Measurements from ENCODE around the gene TFRC.
"Not testable (repeated sequence)": the region's sequence is repeated elsewhere in the genome, so short reads cannot be mapped to it uniquely, and the experiment has no call there.

TFRC gene

GRCh38 chr3:196081834-196082618 is at the start of gene TFRC:
Gene TFRC, minus strand, starts transcription at chr3:196082090. Its CDS starts 4,991 bp downstream, at chr3:196077099.
- DNase-seq: peak; percentile 96

- no peak for DNase-seq
Measured at GRCh38 chr3:196128172-196128843, 46.4 kb upstream of the TFRC start.

- DNase-seq: no peak
Measured at GRCh38 chr3:196127308-196128040, 45.6 kb upstream of the TFRC start.

- DNase-seq: no peak
Measured at GRCh38 chr3:196124608-196125007, 42.7 kb upstream of the TFRC start.

DNA sequence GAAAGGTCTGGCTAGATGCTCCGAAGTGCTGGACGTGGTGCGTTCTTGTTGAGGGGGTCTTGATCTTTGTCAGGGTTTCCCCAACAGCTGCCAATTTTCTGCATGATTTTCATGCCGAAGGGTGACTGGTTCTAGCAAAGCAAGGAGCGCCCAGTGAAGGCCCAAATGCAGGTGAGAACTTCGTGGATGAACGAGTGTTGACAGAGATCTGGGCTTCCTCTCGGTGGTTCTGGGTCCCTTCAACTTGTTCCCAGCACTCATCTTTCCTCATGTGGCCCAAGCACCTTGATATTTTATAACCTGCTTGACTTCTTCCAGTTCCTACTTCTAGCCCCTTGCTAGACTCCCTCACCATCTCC is 40.8 kb upstream of the TFRC start:
- DNase-seq: no peak

GRCh38 chr3:196122021-196122687 is 40.3 kb upstream of the TFRC start:
- DNase-seq: no peak

DNA sequence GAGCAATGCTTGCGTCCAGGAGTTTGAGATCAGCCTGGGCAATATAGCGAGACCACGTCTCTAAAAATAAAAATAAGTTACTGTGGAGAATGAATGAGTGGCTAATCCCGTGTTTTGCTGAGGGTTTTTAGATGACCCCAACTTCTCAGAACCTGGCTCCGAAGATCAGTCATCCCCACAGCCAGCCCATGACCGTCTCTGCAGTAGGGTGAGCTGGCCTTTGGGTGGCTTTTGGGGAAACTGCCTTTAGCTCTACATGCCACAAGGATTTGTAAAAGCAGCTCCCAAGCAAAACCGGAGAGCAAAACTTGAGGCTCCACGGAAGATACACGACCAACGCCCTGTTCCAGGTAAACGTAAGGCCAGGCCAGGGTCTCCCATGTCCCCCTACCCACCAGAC is 39.2 kb upstream of the TFRC start:
- no peak for DNase-seq

DNA sequence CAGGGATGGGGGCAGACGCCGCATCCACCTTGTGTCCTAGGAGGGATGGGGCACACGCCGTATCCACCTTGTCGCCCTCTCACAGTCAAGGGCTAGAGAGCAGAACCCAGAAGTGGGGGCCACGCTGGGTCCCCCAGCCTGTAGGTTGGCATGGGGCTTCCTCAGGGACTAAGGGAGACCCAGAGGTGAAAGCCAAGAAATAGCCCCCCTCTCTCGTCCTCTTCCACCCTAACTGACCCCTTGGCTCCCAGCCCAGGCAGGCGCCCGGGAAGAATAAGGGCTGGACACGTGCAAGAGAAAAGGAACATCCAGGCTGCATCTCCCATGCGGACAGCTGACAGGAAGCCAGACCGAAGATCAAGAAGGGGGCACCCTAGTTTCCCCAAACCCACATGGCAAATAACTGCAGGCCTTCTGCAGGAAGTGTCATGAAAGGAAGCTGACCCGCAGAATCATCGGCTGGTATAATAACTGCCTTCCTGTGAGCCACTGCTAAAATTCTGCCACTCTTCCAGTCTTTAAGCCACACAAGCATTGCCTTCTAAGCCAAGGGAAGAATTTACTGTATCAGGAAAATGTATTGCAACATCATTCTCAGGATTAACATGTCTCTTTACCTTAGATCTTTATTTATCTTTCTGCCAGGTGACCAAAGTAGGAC is 38.5 kb upstream of the TFRC start:
- DNase-seq: no peak

GRCh38 chr3:196117809-196118208 is 35.9 kb upstream of the TFRC start:
- DNase-seq: no peak

DNA sequence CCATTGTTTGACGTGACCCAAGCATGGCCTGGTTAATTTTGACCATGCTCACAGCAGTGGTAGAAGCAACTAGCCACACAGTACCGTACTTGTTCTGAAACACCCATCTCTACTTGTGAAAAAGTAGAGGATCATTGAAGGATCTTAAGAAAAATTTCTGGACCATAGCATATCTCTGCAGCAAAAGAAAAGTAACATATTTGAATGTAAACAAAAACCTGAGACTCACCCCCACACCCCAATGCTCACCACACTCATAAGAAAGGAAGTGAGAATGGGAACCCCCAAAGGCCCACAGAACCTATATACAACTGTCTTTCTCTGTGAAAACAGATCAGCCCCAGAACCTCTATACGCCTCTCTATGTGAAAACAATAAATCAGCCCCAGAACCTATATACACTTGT is 33.8 kb upstream of the TFRC start:
- no peak for DNase-seq

DNA sequence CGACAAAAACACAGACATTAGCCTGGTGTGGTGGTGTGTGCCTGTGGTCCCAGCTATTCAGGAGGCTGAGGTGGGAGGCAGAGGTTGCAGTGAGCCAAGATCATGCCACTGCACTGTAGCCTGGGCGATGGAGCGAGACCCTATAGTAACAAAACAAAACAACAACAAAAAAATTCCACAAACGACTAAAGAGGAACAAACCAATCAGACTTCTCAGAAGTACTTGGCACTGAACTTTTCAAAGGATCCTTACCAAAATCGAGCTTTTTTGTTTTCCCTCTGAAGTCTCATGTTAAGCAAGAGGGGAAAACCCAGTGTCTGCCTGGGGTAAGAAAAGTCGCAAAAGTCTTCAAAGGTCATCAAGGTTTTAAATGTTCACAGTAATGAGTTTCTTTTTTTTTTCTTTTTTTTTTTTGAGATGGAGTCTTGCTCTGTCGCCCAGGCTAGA is 30.1 kb upstream of the TFRC start:
- no peak for DNase-seq

DNA sequence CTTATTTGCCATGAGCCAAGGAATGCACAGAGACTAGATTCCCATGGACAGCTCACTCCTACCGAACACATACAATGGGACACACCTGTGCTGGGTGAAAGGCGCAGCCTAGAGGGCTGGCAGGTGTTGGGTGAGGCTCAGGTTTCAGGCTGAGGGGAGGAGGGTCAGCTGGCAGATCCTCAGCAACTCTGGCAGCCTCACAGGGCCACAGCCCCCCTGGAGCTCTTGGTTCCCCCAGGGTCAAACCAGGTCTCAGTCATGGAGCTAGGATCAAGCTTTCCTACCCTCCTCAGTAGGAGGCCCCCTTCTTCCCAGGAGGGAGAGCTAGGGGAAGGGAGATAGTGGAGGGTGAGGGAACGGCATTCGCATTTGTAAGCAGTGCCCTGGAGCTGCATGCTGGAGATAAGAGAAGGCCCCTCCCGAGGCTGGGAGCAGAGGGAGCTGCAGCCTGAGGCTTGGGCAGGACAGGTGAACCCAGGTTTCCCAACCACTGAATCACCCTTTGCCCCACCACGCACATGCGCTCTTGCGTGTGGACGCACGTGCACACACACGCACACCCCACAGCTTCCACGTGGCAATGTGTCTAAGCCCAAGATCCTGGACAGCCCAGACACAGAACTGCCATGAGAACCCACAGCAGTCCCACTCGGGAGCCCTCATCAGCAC is 26.3 kb upstream of the TFRC start:
- peak; percentile 51 for DNase-seq

- not testable (repeated sequence) for DNase-seq
Measured at GRCh38 chr3:196104707-196105106, 22.8 kb upstream of the TFRC start.

DNA sequence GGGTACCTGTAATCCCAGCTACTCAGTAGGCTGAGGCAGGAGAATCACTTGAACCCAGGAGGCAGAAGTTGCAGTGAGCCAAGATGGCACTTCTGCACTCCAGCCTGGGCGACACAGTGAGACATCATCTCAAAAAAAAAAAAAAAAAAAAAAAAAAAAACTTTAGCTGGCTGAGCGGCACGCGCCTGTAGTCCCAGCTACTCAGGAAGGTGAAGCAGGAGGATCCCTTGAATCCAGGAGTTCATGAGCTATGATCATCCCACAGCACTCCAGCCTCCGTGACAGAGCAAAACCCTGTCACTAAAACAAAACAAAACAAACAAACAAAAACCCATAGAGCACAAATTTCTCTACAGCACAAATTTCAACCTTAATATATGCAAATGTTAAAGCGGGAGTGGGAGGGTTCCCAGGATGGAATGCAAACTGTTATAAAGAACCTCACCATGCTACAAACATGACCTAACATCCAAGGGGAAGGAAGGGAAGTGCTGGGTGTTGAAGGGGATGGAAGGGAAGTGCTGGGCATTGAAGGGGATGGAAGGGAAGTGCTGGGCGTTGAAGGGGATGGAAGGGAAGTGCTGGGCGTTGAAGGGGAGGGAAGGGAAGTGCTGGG is 16.6 kb upstream of the TFRC start:
- not testable (repeated sequence) for DNase-seq

DNA sequence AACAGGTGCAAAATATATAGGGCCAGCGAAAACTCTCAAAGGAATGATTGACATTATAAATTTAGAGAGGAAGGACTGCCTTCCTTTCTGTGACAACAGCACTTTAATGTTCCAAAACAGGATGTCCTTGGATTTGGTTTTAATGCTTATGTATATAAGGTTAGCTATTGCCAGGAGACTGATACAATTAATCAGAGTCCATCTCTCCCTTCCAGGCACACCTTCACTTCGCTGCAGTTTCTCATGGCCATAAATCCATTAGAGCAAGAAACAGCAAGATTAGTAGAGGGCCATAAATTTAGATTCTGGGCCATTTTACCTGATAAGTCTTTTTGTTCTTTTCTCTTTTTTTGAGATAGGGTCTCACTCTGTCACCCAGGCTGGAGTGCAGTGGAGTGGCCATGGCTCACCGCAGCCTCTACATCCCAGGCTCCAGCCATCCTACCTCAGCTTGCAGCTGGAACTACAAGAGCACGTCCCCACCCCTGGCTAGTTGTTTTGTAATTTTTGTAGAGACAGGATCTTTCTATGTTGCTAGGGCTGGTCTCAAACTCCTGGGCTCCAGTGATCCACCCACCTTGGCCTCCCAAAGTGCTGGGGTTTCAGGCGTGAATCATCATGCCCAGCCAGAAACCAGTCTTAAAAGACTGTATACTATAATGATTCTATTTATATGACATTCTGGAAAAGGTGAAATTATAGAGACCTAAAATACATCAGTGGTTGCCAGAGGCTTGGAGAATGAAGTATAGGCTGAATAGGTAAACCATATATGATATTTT is 15.7 kb upstream of the TFRC start:
- no peak for DNase-seq

DNA sequence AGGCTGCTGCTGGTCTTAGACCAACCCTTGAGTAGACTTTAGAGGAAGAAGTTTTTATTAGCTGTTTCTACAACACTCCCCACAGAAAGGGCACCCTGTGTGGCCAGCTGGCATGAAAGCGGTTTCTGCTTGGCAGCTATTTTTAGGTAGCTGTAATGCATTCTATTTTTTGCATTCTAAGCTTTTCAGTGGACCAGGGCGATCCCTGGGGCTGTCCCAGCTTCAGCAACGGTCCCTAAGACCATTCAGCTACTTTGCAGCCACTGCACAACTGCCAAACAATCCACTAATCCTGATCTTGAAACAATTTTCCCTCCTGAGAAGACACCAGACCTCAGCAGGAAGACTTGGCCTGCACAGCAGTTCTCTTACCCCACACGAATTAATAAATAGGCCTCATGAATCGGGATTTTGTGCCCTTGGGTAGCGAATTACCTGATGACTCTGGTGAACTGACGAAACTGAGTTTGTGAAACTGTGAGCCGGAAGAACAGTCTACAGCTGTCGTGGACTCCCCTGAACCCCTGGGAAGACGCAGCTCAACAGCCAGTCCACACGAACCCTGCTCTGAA is 14.6 kb upstream of the TFRC start:
- DNase-seq: no peak

- DNase-seq: no peak
Measured at GRCh38 chr3:196093317-196094111, 11.6 kb upstream of the TFRC start.

DNA sequence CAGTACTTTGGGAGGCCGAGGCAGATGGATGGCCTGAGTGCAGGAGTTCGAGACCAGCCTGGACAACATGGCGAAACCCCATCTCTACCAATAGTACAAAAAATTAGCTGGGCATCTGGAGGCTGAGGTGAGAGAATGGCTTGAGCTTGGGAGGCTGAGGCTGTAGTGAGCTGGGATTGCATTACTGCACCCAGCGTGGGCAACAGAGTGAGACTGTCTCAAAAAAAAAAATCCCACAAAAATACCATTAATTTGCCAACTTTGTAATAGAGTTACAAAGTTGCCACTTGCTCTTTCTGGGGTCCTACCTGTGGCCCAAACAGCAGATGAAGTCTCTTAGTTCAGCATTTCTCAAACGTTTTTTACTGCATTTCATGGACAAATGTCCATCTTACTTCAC is 6.0 kb upstream of the TFRC start:
- DNase-seq: no peak

DNA sequence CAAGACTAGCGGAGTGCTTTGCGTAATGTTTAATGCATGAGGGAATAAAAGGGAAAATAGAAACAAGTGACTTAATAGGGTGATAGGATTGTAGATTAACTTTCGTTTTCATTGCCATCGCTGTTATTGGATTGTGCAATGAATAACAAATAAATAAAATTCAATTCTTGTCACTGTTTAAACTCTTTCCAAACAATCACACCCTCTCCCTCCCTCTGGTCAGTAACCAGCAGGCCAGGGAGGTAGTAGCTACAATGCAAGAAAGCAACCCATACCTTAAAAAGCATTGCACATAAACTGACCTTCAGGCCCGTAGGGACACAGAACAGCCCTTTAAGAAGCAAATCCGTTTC is 705 bp upstream of the TFRC start:
- peak; percentile 43 for DNase-seq

Measured in DMS53 (cell line).